Endometrial microvascular endothelial cells (primary cell): Measurements from ENCODE around the gene MEF2C. TPM values are rescaled to one million over a fixed set of nuclear protein-coding genes. Genes with fewer than 3 reads are reported as not detected.

Experiments
- in situ Hi-C: cut with HindIII; loops from 2 replicates; pipeline ENCODE4 v1.10.0; 2017; ENCODE audit warnings: low sequenced_read_pairs, low pct_unique_long_range_greater_than_20kb; ENCODE audit errors: inconsistent ontology term
- total RNA-seq: library from RNA; depleted of rRNA; stranded (reverse); fragments of >200 nt; gene quantifications from one replicate; pipeline ENCODE4 v1.2.3, GENCODE V29; 2015; ENCODE audit errors: inconsistent ontology term

MEF2C gene
- total RNA-seq, 1 donor from 2014 or later, result 55.0 TPM

- in situ Hi-C loops, result no loop called here
These were observed 174.1 kb downstream of the MEF2C start for GRCh38 chr5:88708682-88709398.

DNA sequence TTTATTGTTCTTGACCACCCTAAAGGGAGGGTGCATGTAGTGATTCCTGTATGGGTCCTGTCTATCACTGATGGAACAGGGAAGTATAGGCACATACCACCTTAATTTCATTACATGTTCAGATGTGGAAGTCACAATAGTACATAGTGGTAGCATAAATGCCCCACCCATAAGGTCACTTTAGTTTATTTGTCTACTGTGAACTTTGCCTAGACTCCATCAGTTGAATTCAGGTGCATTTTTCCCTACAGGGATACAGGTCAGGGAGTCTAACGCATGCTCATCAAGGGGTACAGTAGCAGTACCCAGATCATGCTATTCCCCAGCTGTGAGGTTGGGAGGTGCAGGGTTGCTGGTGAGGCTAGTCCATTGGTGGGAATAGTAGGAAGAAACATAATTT is 175.0 kb downstream of the MEF2C start:
- in situ Hi-C loops, result no loop called here

DNA sequence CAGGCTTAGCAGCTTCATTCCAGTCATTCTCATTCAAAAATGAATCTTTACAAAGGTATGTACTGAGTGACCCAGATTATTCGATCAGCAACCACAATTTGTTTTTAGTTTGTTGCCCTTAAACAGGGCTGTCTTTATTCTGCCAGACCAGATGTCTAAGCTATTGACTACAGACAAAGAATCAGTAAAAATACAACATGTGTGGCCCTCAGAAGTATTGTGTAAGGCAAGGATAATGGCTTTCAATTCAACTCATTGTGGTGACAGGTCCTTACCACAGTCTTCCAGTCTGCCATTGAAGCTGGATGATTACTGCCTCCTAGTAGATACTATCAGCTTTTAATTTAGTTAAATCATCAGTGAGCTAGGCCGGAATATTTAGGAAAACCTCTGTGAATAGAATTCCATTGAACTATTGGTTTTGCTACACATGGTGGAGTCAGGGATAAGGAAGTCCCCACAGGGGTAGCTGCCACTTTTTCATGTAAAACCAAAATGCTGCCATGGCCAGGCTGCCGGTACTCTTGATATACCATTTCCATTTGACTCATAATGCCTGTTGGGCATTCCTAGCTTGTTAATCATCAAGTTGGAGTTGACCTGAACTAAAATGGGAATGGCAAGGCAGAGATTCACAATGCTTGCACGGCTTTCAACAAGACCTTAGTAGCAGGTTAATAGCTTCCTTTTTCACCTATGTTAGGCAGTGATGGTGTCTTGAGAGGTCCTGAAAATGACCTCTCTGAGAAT is 175.6 kb downstream of the MEF2C start:
- in situ Hi-C loops, result no loop called here

DNA sequence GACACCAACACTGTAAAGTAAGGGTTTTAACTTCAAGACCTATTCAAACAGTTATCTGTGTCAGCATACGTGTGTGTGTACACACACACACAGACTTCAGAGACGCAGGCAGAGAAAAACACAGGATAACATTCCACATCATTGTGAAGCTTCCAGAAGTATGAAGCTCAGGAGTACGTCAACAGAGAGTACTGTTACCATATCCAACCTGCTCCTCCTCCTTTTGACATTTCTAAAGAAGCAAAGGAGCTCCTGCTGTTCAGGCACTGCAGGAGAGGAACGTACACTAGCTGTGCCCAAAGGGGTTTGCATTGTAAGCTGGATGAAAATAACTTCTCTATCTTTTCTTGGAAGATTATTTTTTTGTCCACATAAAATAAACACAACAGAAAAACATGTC is 180.7 kb downstream of the MEF2C start:
- in situ Hi-C loops, result no loop called here

DNA sequence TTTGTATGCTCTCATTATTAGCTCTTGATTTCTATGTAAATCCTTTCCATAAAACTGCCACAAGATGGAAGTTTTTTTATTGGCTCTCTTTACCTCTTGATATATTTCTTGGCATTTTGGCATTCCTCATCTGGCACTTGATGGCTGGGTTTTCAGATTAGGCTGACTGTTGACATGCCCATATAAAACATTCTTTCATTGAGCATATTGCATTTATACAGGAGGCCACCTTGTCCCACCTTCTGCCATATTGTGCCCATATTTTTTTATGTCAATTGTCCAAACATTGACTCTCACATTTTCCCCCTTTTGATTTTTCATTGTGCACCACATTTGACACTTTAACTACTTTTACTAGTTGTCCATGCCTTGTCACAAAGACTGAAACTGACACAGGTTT is 182.9 kb downstream of the MEF2C start:
- in situ Hi-C loops, result no loop called here

- in situ Hi-C loops, result loop anchor here (10.0 to 25.0 kb wide), 2 partner anchors 553 to 911 kb away; no protein-coding TSS in a partner anchor
These were observed 184.7 kb downstream of the MEF2C start for GRCh38 chr5:88698290-88698689.

DNA sequence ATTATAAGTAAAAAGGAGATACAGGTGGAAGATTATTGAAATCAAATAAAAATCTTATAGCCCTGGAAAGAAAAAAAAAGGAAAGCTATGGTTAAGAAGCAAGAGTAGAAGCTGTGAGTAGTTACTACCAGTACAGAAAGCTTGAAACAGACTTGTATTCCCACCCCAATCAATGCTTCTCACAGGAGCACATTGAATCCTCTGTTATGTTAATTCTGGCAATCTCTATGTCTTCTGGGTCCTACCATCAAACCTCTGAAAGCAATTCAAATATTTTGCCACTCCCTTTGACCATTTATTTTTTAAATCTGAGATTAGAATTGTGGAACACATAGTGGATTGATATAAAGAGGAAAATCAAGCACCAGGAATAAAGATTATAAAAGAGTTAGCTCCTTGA is 186.5 kb downstream of the MEF2C start:
- in situ Hi-C loops, result loop anchor here (10.0 to 25.0 kb wide), 2 partner anchors 552 to 909 kb away; no protein-coding TSS in a partner anchor

GRCh38 chr5:88695931-88696330 is 187.1 kb downstream of the MEF2C start:
- in situ Hi-C loops, result loop anchor here (10.0 to 25.0 kb wide), 2 partner anchors 551 to 909 kb away; no protein-coding TSS in a partner anchor

GRCh38 chr5:88695232-88695631 is 187.8 kb downstream of the MEF2C start:
- in situ Hi-C loops, result loop anchor here (10.0 to 25.0 kb wide), 2 partner anchors 550 to 908 kb away; no protein-coding TSS in a partner anchor

DNA sequence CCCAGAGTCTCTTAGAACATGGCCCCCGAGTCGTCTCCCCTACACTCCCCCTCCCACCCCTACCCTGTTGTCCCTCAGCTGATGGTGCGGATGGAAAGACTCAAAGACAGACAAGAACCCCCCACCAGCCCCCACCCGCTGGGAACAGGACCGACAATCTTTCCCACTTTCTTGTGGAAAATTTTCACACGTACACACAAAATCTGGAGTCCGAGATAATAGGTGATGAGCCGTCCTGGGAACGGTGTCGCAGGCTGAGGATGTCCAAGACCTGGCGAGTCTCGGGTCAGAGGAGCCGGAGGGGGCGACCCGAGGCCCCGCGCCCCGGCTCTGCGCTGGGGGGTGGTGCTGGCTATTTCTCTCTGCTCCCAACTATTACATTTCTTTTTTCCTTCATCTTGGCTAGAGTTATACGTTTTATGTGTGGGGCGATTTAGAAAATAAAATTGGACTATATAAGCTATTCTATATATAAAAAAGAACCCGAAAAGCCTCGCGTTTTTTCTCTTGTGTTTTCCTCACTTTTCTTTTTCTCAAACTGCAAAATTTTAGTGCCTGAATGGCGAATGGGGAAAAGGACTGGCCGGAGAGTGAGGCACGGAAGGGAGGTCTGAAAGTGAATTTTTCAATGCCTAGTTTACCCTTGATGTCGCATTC is 188.8 kb downstream of the MEF2C start:
- in situ Hi-C loops, result loop anchor here (10.0 to 25.0 kb wide), 2 partner anchors 549 to 907 kb away; no protein-coding TSS in a partner anchor

DNA sequence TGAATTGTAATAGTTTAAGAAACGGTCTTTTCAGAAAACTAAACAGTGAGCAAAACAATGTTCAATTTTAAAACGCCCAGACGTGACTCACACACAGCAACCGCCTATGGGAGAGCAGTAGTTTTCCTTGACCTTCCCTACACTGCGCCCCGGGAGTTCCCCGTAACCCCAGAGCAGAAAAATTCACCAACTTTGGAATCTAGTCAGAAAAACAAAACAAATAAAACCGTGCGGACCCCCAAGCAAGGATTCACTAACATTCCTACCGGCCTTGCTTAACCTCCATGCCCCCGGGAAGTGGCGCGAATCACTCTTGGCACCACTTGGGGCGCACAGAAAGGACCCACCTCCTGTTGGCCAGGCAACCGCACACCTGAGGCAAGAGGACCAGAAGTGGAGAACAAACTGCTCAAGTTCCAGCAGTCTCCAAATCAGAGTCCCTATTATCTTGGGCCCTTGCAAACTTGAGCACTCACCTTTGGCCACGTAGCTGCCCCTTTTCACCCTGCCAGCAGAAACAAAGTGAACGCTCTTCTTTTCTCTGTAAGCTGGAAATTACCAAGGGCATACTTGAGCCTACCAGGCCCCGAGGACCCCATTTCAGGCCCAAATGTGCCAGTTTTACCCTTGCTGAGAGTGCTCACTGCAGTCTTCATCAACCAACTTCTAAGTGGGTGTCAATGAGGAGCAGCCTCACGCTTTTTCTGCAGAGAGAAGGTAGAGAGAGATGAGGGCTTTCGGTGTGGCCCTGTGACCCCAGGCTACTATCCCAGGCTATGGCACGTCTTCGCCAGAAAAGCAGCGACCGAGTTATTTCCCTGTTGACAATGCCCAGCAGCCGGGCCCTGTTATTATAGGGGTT is 189.7 kb downstream of the MEF2C start:
- in situ Hi-C loops, result loop anchor here (10.0 to 25.0 kb wide), 2 partner anchors 549 to 906 kb away; no protein-coding TSS in a partner anchor

DNA sequence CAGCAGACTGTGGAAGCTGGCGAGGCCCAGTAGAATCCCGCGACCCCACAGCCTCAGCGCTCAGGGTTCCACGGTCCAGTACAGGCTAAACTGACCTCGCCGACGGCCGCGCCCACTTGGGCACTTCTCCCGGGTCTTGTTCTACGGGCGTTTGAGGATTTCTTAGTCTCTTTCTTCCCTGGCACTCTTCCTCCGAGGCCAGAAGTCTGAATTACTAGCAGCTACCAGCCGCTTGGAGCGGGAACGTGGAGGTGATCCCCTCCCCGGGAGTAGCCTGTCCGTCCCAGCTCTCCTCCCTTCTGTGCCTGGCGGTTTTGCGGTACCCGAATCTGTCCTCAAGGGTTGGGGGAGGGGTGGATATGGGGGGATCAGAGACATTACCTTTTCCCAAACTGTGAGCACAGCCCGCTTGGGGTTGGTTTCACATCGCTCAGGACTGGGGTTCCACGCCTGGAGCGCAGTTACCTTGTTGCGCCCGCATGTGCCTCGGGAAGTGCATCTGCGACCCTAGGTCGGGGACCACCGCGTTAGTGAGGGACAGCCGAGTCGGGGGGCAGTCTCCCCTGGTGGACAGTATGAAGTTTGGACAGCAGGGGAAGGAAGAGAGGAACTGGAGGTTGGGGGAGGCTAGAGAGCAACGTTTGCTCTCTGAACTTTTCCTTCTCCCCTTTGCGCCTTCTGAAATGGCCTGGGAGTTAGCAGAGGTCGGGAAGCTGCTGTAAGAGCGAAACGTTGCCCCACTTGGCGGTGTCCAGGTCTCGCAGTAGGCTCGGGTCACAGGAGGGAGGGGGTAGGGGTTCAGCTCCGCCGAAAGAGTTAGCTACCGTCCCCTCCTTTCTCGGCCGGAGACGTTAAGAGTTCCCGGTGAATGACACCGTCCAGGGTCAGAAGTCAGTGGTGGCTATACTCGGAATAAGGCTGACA is 190.8 kb downstream of the MEF2C start:
- in situ Hi-C loops, result loop anchor here (10.0 to 25.0 kb wide), 2 partner anchors 547 to 905 kb away; no protein-coding TSS in a partner anchor

DNA sequence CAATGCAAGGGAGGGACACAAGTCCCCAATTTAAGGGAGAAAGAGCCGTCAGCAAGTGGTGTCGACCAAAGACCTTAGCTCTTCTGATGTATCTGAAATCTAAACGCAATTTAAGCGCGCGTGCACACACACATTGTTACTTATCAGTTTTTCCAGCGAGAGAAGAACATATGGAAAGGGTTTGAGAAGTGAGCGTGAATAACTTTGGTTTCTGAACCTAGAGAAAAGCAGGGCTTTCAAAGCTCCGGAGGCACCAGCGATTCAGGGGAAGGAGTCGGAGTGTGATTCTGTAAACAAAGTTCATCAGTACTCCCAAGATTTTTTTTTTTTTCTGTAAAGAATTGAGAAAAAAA is 191.8 kb downstream of the MEF2C start:
- in situ Hi-C loops, result loop anchor here (10.0 to 25.0 kb wide), 2 partner anchors 546 to 904 kb away; no protein-coding TSS in a partner anchor

- in situ Hi-C loops, result loop anchor here (10.0 to 25.0 kb wide), 2 partner anchors 546 to 903 kb away; no protein-coding TSS in a partner anchor
These were observed 192.4 kb downstream of the MEF2C start for GRCh38 chr5:88690409-88691229.

GRCh38 chr5:88689668-88690408 is 193.1 kb downstream of the MEF2C start:
- in situ Hi-C loops, result loop anchor here (10.0 to 25.0 kb wide), 2 partner anchors 545 to 903 kb away; no protein-coding TSS in a partner anchor
